SH-SY5Y (cell line): ENCODE measurements around the gene LAMC2.

Source experiments
- GATA2 ChIP-seq: IDR thresholded peaks from 2 replicates; pipeline ENCODE4 v1.6.1; 2011; ENCODE audit warnings: mild to moderate bottlenecking, low read depth, low read length
- GATA3 ChIP-seq: IDR thresholded peaks from 2 replicates; pipeline ENCODE4 v1.6.1; 2011; ENCODE audit warnings: low read depth, mild to moderate bottlenecking, low read length, moderate library complexity

- no peak for TF ChIP-seq GATA3
- no peak for TF ChIP-seq GATA2
Observed at GRCh38 chr1:183193963-183194525, 8.0 kb downstream of the LAMC2 start.
